Lower leg skin (tissue), 4 donors: ENCODE results near the gene EML1. TPM values are rescaled to one million over a fixed set of nuclear protein-coding genes. Genes with fewer than 3 reads are reported as not detected.

Source experiments
- DNase-seq, 2 donors: peaks; one replicate each; pipeline ENCODE4 v3.0.0-alpha.2; 2019; ENCODE audit warnings: low spot score in 2 of 2
- H3K4me3 ChIP-seq: fragments of 200-600 bp; sonication (generic); 2 replicates; pipeline ENCODE4 v1.5.1; 2017; ENCODE audit warnings: mild to moderate bottlenecking, low read depth; ENCODE audit not compliant: poor library complexity, severe bottlenecking
- POLR2A ChIP-seq, 2 donors: fragments of 450-650 bp; IDR thresholded peaks; one replicate each; pipeline ENCODE4 v1.6.1; 2016 to 2017; ENCODE audit warnings: antibody characterized with exemption in 2 of 2, mild to moderate bottlenecking in 1 of 2, moderate library complexity in 1 of 2
- WGBS, 2 donors: methylation state at CpG; one replicate each; pipeline ENCODE4 v1.1.5; 2018; 5-methylcytosine and 5-hydroxymethylcytosine counted together
- intact Hi-C: fragments of 100-400 bp; cut with DNase I; formaldehyde crosslinking; loops from one replicate; pipeline ENCODE4 v1.15.0; 2023; ENCODE audit warnings: low total_unique reads
- total RNA-seq, 4 donors: library from RNA; depleted of rRNA; stranded (reverse); fragments of >200 nt; gene quantifications; one replicate each; pipeline ENCODE4 v1.1.0, GENCODE V29; 2016
- TF ChIP-seq, protein P1 (sequence below), 3 donors: fragments of 450-650 bp; IDR thresholded peaks; one replicate each; pipeline ENCODE4 v1.5.1; 2016; ENCODE audit warnings: antibody characterized with exemption in 3 of 3, mild to moderate bottlenecking in 3 of 3, moderate library complexity in 2 of 3

The EML1 gene
- total RNA-seq, 4 donors from 2014 or later, result 10.7 to 24.7 (median 21.3) TPM

GRCh38 chr14:99841436-99842071, 48.3 kb downstream of the EML1 start:
- no peak overlapping the region for H3K4me3 ChIP-seq
- WGBS, 2 donors, result 73 to 75% methylated on average over 9 of the region's 9 CpGs
- intact Hi-C loops, result no loop called here
- TF ChIP-seq POLR2A (IDR thresholded peaks at IDR 0.05), result no peak
- TF ChIP-seq, protein P1, sequence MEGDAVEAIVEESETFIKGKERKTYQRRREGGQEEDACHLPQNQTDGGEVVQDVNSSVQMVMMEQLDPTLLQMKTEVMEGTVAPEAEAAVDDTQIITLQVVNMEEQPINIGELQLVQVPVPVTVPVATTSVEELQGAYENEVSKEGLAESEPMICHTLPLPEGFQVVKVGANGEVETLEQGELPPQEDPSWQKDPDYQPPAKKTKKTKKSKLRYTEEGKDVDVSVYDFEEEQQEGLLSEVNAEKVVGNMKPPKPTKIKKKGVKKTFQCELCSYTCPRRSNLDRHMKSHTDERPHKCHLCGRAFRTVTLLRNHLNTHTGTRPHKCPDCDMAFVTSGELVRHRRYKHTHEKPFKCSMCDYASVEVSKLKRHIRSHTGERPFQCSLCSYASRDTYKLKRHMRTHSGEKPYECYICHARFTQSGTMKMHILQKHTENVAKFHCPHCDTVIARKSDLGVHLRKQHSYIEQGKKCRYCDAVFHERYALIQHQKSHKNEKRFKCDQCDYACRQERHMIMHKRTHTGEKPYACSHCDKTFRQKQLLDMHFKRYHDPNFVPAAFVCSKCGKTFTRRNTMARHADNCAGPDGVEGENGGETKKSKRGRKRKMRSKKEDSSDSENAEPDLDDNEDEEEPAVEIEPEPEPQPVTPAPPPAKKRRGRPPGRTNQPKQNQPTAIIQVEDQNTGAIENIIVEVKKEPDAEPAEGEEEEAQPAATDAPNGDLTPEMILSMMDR (IDR thresholded peaks at IDR 0.05), result no peak
- DNase-seq, result no peak

GRCh38 chr14:99842141-99842540, 48.9 kb downstream of the EML1 start:
- DNase-seq, result no peak
- 37 to 48% methylated on average over 1 of the region's 1 CpG for whole genome bisulfite sequencing, 2 donors
- no peak overlapping the region for H3K4me3 ChIP-seq
- intact Hi-C loops, result no loop called here
- TF ChIP-seq, protein P1 (IDR thresholded peaks at IDR 0.05), result no peak
- no peak for TF ChIP-seq POLR2A (IDR thresholded peaks at IDR 0.05)

DNA sequence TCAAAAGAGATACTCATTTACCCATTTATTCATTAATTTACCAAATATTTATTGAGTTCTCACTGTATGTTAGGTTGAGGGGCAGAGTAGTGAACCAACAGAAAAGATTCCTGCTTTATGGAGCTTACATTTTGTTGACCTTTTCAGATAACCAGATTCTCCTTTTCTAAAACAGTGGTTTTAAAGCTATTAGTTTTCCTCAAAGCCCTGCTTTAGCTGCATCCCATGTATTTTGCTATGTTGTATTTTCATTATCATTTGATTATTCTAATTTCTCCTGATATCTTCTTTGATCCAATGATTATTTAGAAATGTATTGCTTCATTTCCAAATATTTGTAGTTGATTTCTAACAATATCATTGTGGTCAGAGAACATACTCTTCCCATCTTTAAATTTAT, 53.6 kb downstream of the EML1 start:
- intact Hi-C loops, result no loop called here
- TF ChIP-seq POLR2A (IDR thresholded peaks at IDR 0.05), result no peak
- DNase-seq, result no peak
- no peak overlapping the region for H3K4me3 ChIP-seq

DNA sequence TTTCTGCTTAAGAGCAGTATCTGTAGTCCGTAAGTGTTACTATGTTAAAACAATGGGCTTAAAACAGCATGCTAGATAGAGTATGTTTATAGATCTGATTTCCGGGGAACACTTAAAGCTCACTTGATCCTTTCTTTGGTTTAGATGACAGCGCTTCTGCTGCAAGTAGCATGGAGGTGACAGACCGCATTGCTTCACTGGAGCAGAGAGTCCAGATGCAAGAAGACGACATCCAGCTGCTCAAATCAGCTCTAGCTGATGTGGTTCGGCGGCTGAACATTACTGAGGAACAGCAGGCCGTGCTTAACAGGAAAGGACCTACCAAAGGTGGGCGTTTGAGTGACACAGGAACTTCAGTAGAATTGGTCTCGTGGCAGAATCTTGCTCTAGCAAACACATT, 57.5 kb downstream of the EML1 start:
- no peak overlapping the region for H3K4me3 ChIP-seq
- DNase-seq, result no peak
- WGBS, 2 donors, result 91 to 93% methylated on average over 10 of the region's 10 CpGs
- TF ChIP-seq, protein P1 (IDR thresholded peaks at IDR 0.05), result no peak
- no peak for TF ChIP-seq POLR2A (IDR thresholded peaks at IDR 0.05)
- intact Hi-C loops, result loop anchor here (10.0 kb wide), 1 partner anchor 1676 kb away; no protein-coding TSS in a partner anchor

GRCh38 chr14:99852578-99852977, 59.4 kb downstream of the EML1 start:
- 38 to 48% methylated on average over 4 of the region's 4 CpGs for WGBS, 2 donors
- no peak overlapping the region for H3K4me3 ChIP-seq
- DNase-seq, result no peak
- TF ChIP-seq, protein P1 (IDR thresholded peaks at IDR 0.05), result no peak
- no peak for TF ChIP-seq POLR2A (IDR thresholded peaks at IDR 0.05)
- intact Hi-C loops, result loop anchor here (10.0 kb wide), 1 partner anchor 1678 kb away; no protein-coding TSS in a partner anchor

DNA sequence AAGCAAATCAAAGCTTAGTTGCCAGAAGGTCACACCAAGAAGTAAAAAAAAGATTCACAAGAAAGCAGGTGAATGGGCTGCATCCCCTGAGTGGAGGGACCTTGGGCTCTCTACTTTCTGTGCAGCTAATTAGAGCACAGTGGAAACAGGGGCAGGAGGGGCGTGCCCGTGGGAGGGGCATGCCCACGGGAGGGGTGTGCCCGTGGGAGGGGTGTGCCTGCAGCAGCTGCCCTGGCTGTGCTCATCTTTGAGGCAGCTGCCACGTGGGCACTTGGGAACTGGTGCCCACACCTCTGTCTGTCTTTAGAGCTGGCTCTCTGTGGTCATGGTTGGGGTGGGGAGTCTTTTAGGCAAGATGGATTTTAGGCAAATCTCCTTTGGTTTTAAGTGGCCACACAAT, 60.0 kb downstream of the EML1 start:
- TF ChIP-seq, protein P1 (IDR thresholded peaks at IDR 0.05), result no peak
- no peak for TF ChIP-seq POLR2A (IDR thresholded peaks at IDR 0.05)
- WGBS, 2 donors, result 15 to 26% methylated on average over 5 of the region's 5 CpGs
- intact Hi-C loops, result loop anchor here (10.0 kb wide), 1 partner anchor 1678 kb away; no protein-coding TSS in a partner anchor
- no peak for DNase-seq
- H3K4me3 ChIP-seq, result no peak overlapping the region
